GM12878 (cell line): Measurements from ENCODE around the gene ZNF804A. TPM values are rescaled to one million over a fixed set of nuclear protein-coding genes. Genes with fewer than 3 reads are reported as not detected.

Source experiments
- EGR1 ChIP-seq, 2 experiments: IDR thresholded peaks; 1 replicate in 1 of 2; 2 replicates in 1 of 2; pipeline ENCODE4 v1.6.1; 2011 to 2012; ENCODE audit warnings: low read depth in 2 of 2, low read length in 2 of 2, borderline replicate concordance in 1 of 2, mild to moderate bottlenecking in 1 of 2, moderate library complexity in 1 of 2
- FOXM1 ChIP-seq: IDR thresholded peaks from 2 replicates; pipeline ENCODE4 v1.6.1; 2012; ENCODE audit warnings: low read depth, mild to moderate bottlenecking, inconsistent platforms, low read length, moderate library complexity
- JUNB ChIP-seq: IDR thresholded peaks from 2 replicates; pipeline ENCODE4 v1.6.1; 2016; ENCODE audit warnings: antibody characterized with exemption, mild to moderate bottlenecking
- PKNOX1 ChIP-seq: fragments of 450-650 bp; IDR thresholded peaks from 2 replicates; pipeline ENCODE4 v1.6.1; 2016; ENCODE audit warnings: mild to moderate bottlenecking
- RELB ChIP-seq: fragments of 450-650 bp; IDR thresholded peaks from 2 replicates; pipeline ENCODE4 v1.6.1; 2017; ENCODE audit warnings: low read depth, mild to moderate bottlenecking, moderate library complexity
- TCF3 ChIP-seq: IDR thresholded peaks from 2 replicates; pipeline ENCODE4 v1.6.1; 2012; ENCODE audit warnings: low read depth, mild to moderate bottlenecking, low read length, borderline replicate concordance; ENCODE audit not compliant: insufficient read depth
- polyA plus RNA-seq, 11 experiments: library from polyadenylated mRNA; depleted of rRNA in 4 of 11; unstranded in 6 of 11; stranded (reverse) in 5 of 11; fragments of >200 nt; fragmentation: Nextera tagmentation in 4 of 11; fragmentation: Illumina TruSeq in 1 of 11; extraction: Ambion mirVana in 4 of 11; extraction: Trizol in 1 of 11; gene quantifications; 1 replicate in 1 of 11; 2 replicates in 10 of 11; pipeline versions ENCODE4 v1.2.1 to v1.2.3, GENCODE V29; 2011 to 2016; ENCODE audit warnings: inconsistent platforms in 2 of 11, missing spikeins in 2 of 11, low read depth in 1 of 11
- total RNA-seq, 4 experiments: library from RNA; depleted of rRNA in 3 of 4; stranded (reverse); fragments of >200 nt in 3 of 4; fragmentation: Illumina TruSeq in 1 of 4; extraction: Trizol in 1 of 4; gene quantifications; 2 replicates each; pipeline versions ENCODE4 v1.2.1 to v1.2.3, GENCODE V29; 2013 to 2021
- TF ChIP-seq, protein P1 (sequence below): IDR thresholded peaks from 2 replicates; pipeline ENCODE4 v1.6.1; 2011; ENCODE audit warnings: mild to moderate bottlenecking, low read depth, low read length, moderate library complexity; ENCODE audit not compliant: insufficient replicate concordance

ZNF804A gene
- total and polyA plus RNA-seq, 10 of the 15 experiments (the other 5 are each of a cell fraction or from before 2014, with no cell fraction given) = 0.19 to 2.3 (median 1.4) TPM

DNA sequence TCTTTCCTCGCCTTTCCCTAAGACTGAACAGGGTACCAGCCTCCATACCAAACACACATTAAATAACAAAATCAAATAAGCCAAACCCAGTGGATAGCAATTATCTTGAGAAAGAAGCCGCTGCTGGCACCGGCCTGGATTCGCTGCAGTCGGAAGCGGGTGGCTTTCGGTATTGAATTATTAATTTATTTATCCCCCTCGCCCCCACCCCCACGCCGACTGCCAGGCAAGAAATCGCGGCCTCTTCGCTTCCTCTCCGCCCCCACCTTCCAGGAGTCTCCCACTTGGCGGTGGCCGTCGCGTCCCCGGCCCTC, 370 bp upstream of the ZNF804A start (continued):
- TF ChIP-seq RELB = no peak
- TF ChIP-seq PKNOX1 = no peak
- TF ChIP-seq TCF3 = no peak
- TF ChIP-seq, protein P1, sequence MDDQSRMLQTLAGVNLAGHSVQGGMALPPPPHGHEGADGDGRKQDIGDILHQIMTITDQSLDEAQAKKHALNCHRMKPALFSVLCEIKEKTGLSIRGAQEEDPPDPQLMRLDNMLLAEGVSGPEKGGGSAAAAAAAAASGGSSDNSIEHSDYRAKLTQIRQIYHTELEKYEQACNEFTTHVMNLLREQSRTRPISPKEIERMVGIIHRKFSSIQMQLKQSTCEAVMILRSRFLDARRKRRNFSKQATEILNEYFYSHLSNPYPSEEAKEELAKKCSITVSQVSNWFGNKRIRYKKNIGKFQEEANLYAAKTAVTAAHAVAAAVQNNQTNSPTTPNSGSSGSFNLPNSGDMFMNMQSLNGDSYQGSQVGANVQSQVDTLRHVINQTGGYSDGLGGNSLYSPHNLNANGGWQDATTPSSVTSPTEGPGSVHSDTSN = no peak
- no peak for TF ChIP-seq FOXM1
- TF ChIP-seq EGR1 (IDR thresholded peaks at IDR 0.05; ENCODE audit: borderline replicate concordance in 1 of 2, low read depth in 2 of 2, low read length in 2 of 2) = no peak
- no peak for TF ChIP-seq JUNB
